ENCODE results near the gene SFRP2. TPM values are rescaled to one million over a fixed set of nuclear protein-coding genes. Genes with fewer than 3 reads are reported as not detected.

The SFRP2 gene
- total and polyA plus RNA-seq, 11 donors, result 0.06 to 18.8 (median 0.37) TPM; not detected in 2

- Histone ChIP-seq H3K27me3 (peaks cover 0 to 14% (median 0%) of the 10 kb centered on the region in 9 donors), H3K27ac (no peak overlapping the region), H3K9me3 (peaks cover 0 to 3% (median 0%) of the 10 kb centered on the region in 12 donors), H3K4me3 (no peak overlapping the region), H3K4me1 (no peaks in the 10 kb centered on the region), H3K36me3 (no peaks in the 10 kb centered on the region)
- DNase-seq (no peak), ATAC-seq (no peak)
- TF ChIP-seq POLR2A (IDR thresholded peaks at IDR 0.05) (no peak), CTCF (IDR thresholded peaks at IDR 0.05) (no peak)
- 88 to 95% (median 89%) methylated on average over 3 of the region's 3 CpGs for WGBS, 4 donors
- intact Hi-C loops (cut with DNase I), result no loop called here
These were observed 43.9 kb upstream of the SFRP2 start for GRCh38 chr4:153832720-153833287.

GRCh38 chr4:153832054-153832453 is 43.2 kb upstream of the SFRP2 start:
- TF ChIP-seq CTCF (IDR thresholded peaks at IDR 0.05) (no peak), POLR2A (IDR thresholded peaks at IDR 0.05) (no peak)
- Histone ChIP-seq H3K4me1 (no peaks in the 10 kb centered on the region), H3K27ac (no peak overlapping the region), H3K27me3 (peaks cover 0 to 14% (median 0%) of the 10 kb centered on the region in 9 donors), H3K36me3 (no peaks in the 10 kb centered on the region), H3K9me3 (peaks cover 0 to 3% (median 0%) of the 10 kb centered on the region in 12 donors), H3K4me3 (no peak overlapping the region)
- intact Hi-C loops (cut with DNase I), result no loop called here
- DNase-seq (no peak), ATAC-seq (no peak)
- 77 to 85% (median 82%) methylated on average over 4 of the region's 4 CpGs for WGBS, 4 donors

GRCh38 chr4:153831245-153831644 is 42.4 kb upstream of the SFRP2 start:
- WGBS, 4 donors, result 93 to 96% (median 94%) methylated on average over 1 of the region's 1 CpG
- no peak for DNase-seq
- ATAC-seq, result no peak
- Histone ChIP-seq H3K27me3 (peaks cover 0 to 14% (median 0%) of the 10 kb centered on the region in 9 donors), H3K27ac (no peak overlapping the region), H3K4me3 (no peak overlapping the region), H3K9me3 (peaks cover 0 to 3% (median 0%) of the 10 kb centered on the region in 12 donors), H3K4me1 (no peaks in the 10 kb centered on the region), H3K36me3 (no peaks in the 10 kb centered on the region)
- no peak for TF ChIP-seq POLR2A (IDR thresholded peaks at IDR 0.05)
- no peak for TF ChIP-seq CTCF (IDR thresholded peaks at IDR 0.05)
- intact Hi-C loops (cut with DNase I), result no loop called here

- H3K4me1 ChIP-seq, result no peaks in the 10 kb centered on the region
- WGBS, 4 donors, result 65 to 77% (median 68%) methylated on average over 2 of the region's 2 CpGs
These were observed 36.8 kb upstream of the SFRP2 start for GRCh38 chr4:153825691-153826090.

More at GRCh38 chr4:153825691-153826090, 36.8 kb upstream of the SFRP2 start:
- no peak for TF ChIP-seq POLR2A (IDR thresholded peaks at IDR 0.05)
- no peak for TF ChIP-seq CTCF (IDR thresholded peaks at IDR 0.05)
- H3K27ac ChIP-seq, result no peak overlapping the region
- intact Hi-C loops (cut with DNase I), result no loop called here
- no peaks in the 10 kb centered on the region for H3K36me3 ChIP-seq
- ATAC-seq (no peak), DNase-seq (no peak)
- peaks cover 0 to 4% (median 0%) of the 10 kb centered on the region in 9 donors for H3K27me3 ChIP-seq
- H3K9me3 ChIP-seq, result peaks cover 0 to 3% (median 0%) of the 10 kb centered on the region in 12 donors
- no peak overlapping the region for H3K4me3 ChIP-seq

Measured in heart left ventricle (tissue), 16 donors.